HFFc6 (cell line): Measurements from ENCODE around the gene HSPA1L. TPM values are rescaled to one million over a fixed set of nuclear protein-coding genes. Genes with fewer than 3 reads are reported as not detected.

Experiments
- DNase-seq: peaks from one replicate; pipeline ENCODE4 v3.0.0-alpha.2; 2018
- H3K27ac Mint-ChIP-seq: 2 replicates; pipeline ENCODE4 v1.8.0; 2020; ENCODE audit warnings: mild to moderate bottlenecking, mixed read lengths
- H3K27me3 Mint-ChIP-seq: 2 replicates; pipeline ENCODE4 v1.8.0; 2021; ENCODE audit warnings: mild to moderate bottlenecking, moderate library complexity, mixed read lengths; ENCODE audit not compliant: insufficient read depth
- H3K36me3 Mint-ChIP-seq: 2 replicates; pipeline ENCODE4 v1.8.0; 2021; ENCODE audit warnings: low read depth, mixed read lengths
- H3K4me1 Mint-ChIP-seq: 2 replicates; pipeline ENCODE4 v1.8.0; 2020; ENCODE audit warnings: low read depth, mixed read lengths
- H3K4me3 Mint-ChIP-seq: 2 replicates; pipeline ENCODE4 v1.8.0; 2020; ENCODE audit warnings: mild to moderate bottlenecking, moderate library complexity, mixed read lengths
- H3K9me3 Mint-ChIP-seq: 2 replicates; pipeline ENCODE4 v1.8.0; 2020; ENCODE audit warnings: mild to moderate bottlenecking, mixed read lengths
- CTCF ChIP-seq: fragments of 200-600 bp; sonication (generic); IDR thresholded peaks from 2 replicates; pipeline ENCODE4 v1.5.0; 2021; ENCODE audit warnings: antibody characterized with exemption, mild to moderate bottlenecking
- total RNA-seq, 6 experiments: library from RNA; stranded (reverse); fragmentation: NEBNext Ultra II Directional; extraction: Animal tissue kit (Norgen Biotek cat#: 25700); gene quantifications; 2 replicates in 1 of 6; 3 replicates in 5 of 6; pipeline ENCODE4 v1.2.3, GENCODE V29; 2021

HSPA1L gene
- total RNA-seq, 6 experiments from 2014 or later, result 1.2 to 1.9 (median 1.6) TPM

- no peak for TF ChIP-seq CTCF
- Mint-ChIP-seq H3K36me3 (peaks cover 7% of the 10 kb centered on the region; the same call in 1 of the 2 replicates), H3K4me3 (no peak overlapping the region), H3K27ac (no peak overlapping the region), H3K27me3 (no peaks in the 10 kb centered on the region), H3K4me1 (peaks cover 19% of the 10 kb centered on the region), H3K9me3 (no peaks in the 10 kb centered on the region)
- no peak for DNase-seq
Observed at GRCh38 chr6:31760790-31761189, 54.3 kb downstream of the HSPA1L start.

Other genes with a start within 250 kb of the HSPA1L start
- gene LTA, start 243.0 kb downstream of the HSPA1L start, total RNA-seq, result not detected
- under 1 TPM; 0.12 to 0.41 (median 0.23) TPM for gene TNF, start 239.7 kb downstream of the HSPA1L start, total RNA-seq
- gene LTB, start 232.9 kb downstream of the HSPA1L start, total RNA-seq, result under 1 TPM in 1 of 6 experiments, not detected in 5; 0.38 TPM
- not detected for gene LST1, start 229.0 kb downstream of the HSPA1L start, total RNA-seq
- not detected for gene NCR3, start 222.3 kb downstream of the HSPA1L start, total RNA-seq
- gene AIF1, start 200.0 kb downstream of the HSPA1L start, total RNA-seq, result not detected
- 100 to 1,000 TPM; 216 to 259 (median 231) TPM for gene PRRC2A, start 194.6 kb downstream of the HSPA1L start, total RNA-seq
- gene BAG6, start 162.6 kb downstream of the HSPA1L start, total RNA-seq, result 100 to 1,000 TPM; 247 to 273 (median 262) TPM
- 1 to 10 TPM; 2.4 to 4.3 (median 2.8) TPM for gene APOM, start 159.4 kb downstream of the HSPA1L start, total RNA-seq
- gene C6orf47, start 154.5 kb downstream of the HSPA1L start, total RNA-seq, result 10 to 100 TPM; 13.4 to 16.2 (median 14.9) TPM
- gene GPANK1, start 150.3 kb downstream of the HSPA1L start, total RNA-seq, result 10 to 100 TPM; 11.6 to 14.9 (median 13.0) TPM
- 100 to 1,000 TPM; 200 to 255 (median 225) TPM for gene CSNK2B, start 149.2 kb downstream of the HSPA1L start, total RNA-seq
- 1 to 10 TPM; 4.6 to 6.0 (median 5.3) TPM for gene LY6G5B, start 145.3 kb downstream of the HSPA1L start, total RNA-seq
- gene LY6G5C, start 134.2 kb downstream of the HSPA1L start, total RNA-seq, result 1 to 10 TPM; 2.2 to 2.9 (median 2.8) TPM
- gene ABHD16A, start 112.0 kb downstream of the HSPA1L start, total RNA-seq, result 10 to 100 TPM; 27.4 to 39.6 (median 32.0) TPM
- not detected for gene LY6G6F, start 108.4 kb downstream of the HSPA1L start, total RNA-seq
- not detected for gene LY6G6D, start 99.9 kb downstream of the HSPA1L start, total RNA-seq
- not detected for gene LY6G6C, start 93.5 kb downstream of the HSPA1L start, total RNA-seq
- gene MPIG6B, start 91.9 kb downstream of the HSPA1L start, total RNA-seq, result not detected
- gene DDAH2, start 86.0 kb downstream of the HSPA1L start, total RNA-seq, result 10 to 100 TPM; 44.0 to 47.8 (median 46.0) TPM
- gene CLIC1, start 78.8 kb downstream of the HSPA1L start, total RNA-seq, result 100 to 1,000 TPM; 638 to 833 (median 745) TPM
- 10 to 100 TPM in 4 of 6 experiments, 1 to 10 TPM in 2; 7.4 to 14.8 (median 12.6) TPM for gene MSH5, start 75.3 kb downstream of the HSPA1L start, total RNA-seq
- gene SAPCD1, start 52.6 kb downstream of the HSPA1L start, total RNA-seq, result 1 to 10 TPM in 5 of 6 experiments, under 1 TPM in 1; 0.91 to 2.4 (median 1.3) TPM
- gene VWA7, start 38.0 kb downstream of the HSPA1L start, total RNA-seq, result under 1 TPM; 0.24 to 0.83 (median 0.64) TPM
- 100 to 1,000 TPM; 117 to 144 (median 127) TPM for gene VARS1, start 19.5 kb downstream of the HSPA1L start, total RNA-seq
- gene LSM2, start 8.3 kb downstream of the HSPA1L start, total RNA-seq, result 10 to 100 TPM; 31.8 to 48.5 (median 43.4) TPM
- gene HSPA1A, start 260 bp upstream of the HSPA1L start, total RNA-seq, result 100 to 1,000 TPM in 1 of 6 experiments, 10 to 100 TPM in 5; 78.5 to 102 (median 84.7) TPM
- gene HSPA1B, start 12.5 kb upstream of the HSPA1L start, total RNA-seq, result 100 to 1,000 TPM in 2 of 6 experiments, 10 to 100 TPM in 4; 95.5 to 116 (median 98.9) TPM
- 10 to 100 TPM; 35.8 to 48.6 (median 40.9) TPM for gene NEU1, start 47.5 kb upstream of the HSPA1L start, total RNA-seq
- under 1 TPM in 1 of 6 experiments, not detected in 5; 0.10 TPM for gene SLC44A4, start 63.7 kb upstream of the HSPA1L start, total RNA-seq
- gene EHMT2, start 82.4 kb upstream of the HSPA1L start, total RNA-seq, result 10 to 100 TPM; 43.4 to 47.4 (median 45.9) TPM
- gene ZBTB12, start 86.8 kb upstream of the HSPA1L start, total RNA-seq, result 1 to 10 TPM; 7.3 to 9.0 (median 8.3) TPM
- gene C2, start 112.4 kb upstream of the HSPA1L start, total RNA-seq, result under 1 TPM in 4 of 6 experiments, not detected in 2; 0.24 to 0.43 (median 0.43) TPM
- 1 to 10 TPM in 2 of 6 experiments, under 1 TPM in 3, not detected in 1; 0.33 to 1.3 (median 0.81) TPM for gene CFB, start 130.8 kb upstream of the HSPA1L start, total RNA-seq
- gene NELFE, start 143.7 kb upstream of the HSPA1L start, total RNA-seq, result 10 to 100 TPM; 63.4 to 87.0 (median 78.7) TPM
- gene SKIC2, start 143.9 kb upstream of the HSPA1L start, total RNA-seq, result 10 to 100 TPM; 74.0 to 83.3 (median 77.8) TPM
- 10 to 100 TPM; 14.1 to 20.5 (median 16.5) TPM for gene DXO, start 156.9 kb upstream of the HSPA1L start, total RNA-seq
- gene C4A, start 166.8 kb upstream of the HSPA1L start, total RNA-seq, result 1 to 10 TPM; 1.2 to 3.2 (median 2.0) TPM
- gene C4B, start 199.5 kb upstream of the HSPA1L start, total RNA-seq, result 1 to 10 TPM; 1.5 to 2.5 (median 2.0) TPM
- gene CYP21A2, start 223.1 kb upstream of the HSPA1L start, total RNA-seq, result under 1 TPM in 1 of 6 experiments, not detected in 5; 0.17 TPM